IMR-90 (cell line): ENCODE data around the gene KLHL41. TPM values are rescaled to one million over a fixed set of nuclear protein-coding genes. Genes with fewer than 3 reads are reported as not detected.

Experiments used
- ATAC-seq: fragments of 200-7000 bp; cut with Tn5 transposase; 2 replicates; pipeline ENCODE4 v1.9.1; 2020; ENCODE audit warnings: low read depth, mild to moderate bottlenecking, moderate library complexity
- BruUV-seq: library from RNA; stranded (reverse); fragments of 400-500 nt; replicated peaks from 2 replicates; lab custom pipeline; 2021; lab: Mats Ljungman, UMichigan
- CTCF ChIA-PET: fragments of 300-600 bp; formaldehyde crosslinking; extraction: SDS; loops from one replicate; lab custom pipeline; 2021; ENCODE audit warnings: antibody characterized with exemption; lab: Yijun Ruan, JAX
- POLR2A ChIA-PET: fragments of 300-600 bp; sonication (Branson Sonifier 250); formaldehyde crosslinking; loops from one replicate; lab custom pipeline; 2022; ENCODE audit warnings: antibody characterized with exemption; ENCODE audit not compliant: unreplicated experiment; lab: Charles Lee
- DNase-seq: peaks from one replicate; pipeline ENCODE4 v3.0.0; 2013
- H2AFZ ChIP-seq: replicated peaks from 2 replicates; pipeline ENCODE3; 2013; ENCODE audit warnings: low read length, mild to moderate bottlenecking; ENCODE audit not compliant: poor library complexity
- H2AK5ac ChIP-seq: 2 replicates; pipeline ENCODE4 v1.6.1; 2013; ENCODE audit warnings: low read depth, low read length, inconsistent platforms
- H2AK9ac ChIP-seq: replicated peaks from 2 replicates; pipeline ENCODE3; 2013; ENCODE audit warnings: mild to moderate bottlenecking, low read depth, low read length, moderate library complexity; ENCODE audit not compliant: poor library complexity
- H2BK120ac ChIP-seq: 2 replicates; pipeline ENCODE4 v1.6.1; 2013; ENCODE audit warnings: low read depth, low read length, inconsistent platforms
- H2BK15ac ChIP-seq: 3 replicates; pipeline ENCODE4 v1.6.1; 2013; ENCODE audit warnings: low read depth, low read length, inconsistent platforms
- H2BK20ac ChIP-seq: 2 replicates; pipeline ENCODE4 v1.6.1; 2013; ENCODE audit warnings: low read depth, mild to moderate bottlenecking, inconsistent platforms, low read length, moderate library complexity
- H2BK5ac ChIP-seq: 2 replicates; pipeline ENCODE4 v1.6.1; 2013; ENCODE audit warnings: mild to moderate bottlenecking, low read depth, low read length, inconsistent platforms; ENCODE audit not compliant: poor library complexity, severe bottlenecking
- H3K14ac ChIP-seq: replicated peaks from 2 replicates; pipeline ENCODE4 v1.6.1; 2013; ENCODE audit warnings: low read depth, low read length, inconsistent platforms
- H3K18ac ChIP-seq: 2 replicates; pipeline ENCODE4 v1.6.1; 2013; ENCODE audit warnings: low read depth, low read length, control low read depth
- H3K23ac ChIP-seq: 2 replicates; pipeline ENCODE4 v1.6.1; 2013; ENCODE audit warnings: low read depth, low read length, inconsistent platforms
- H3K27ac ChIP-seq: 2 replicates; pipeline ENCODE4 v1.5.1; 2013; ENCODE audit warnings: mild to moderate bottlenecking, control low read depth, low read length; ENCODE audit not compliant: insufficient read depth
- H3K27me3 ChIP-seq: 2 replicates; pipeline ENCODE4 v1.6.1; 2013; ENCODE audit warnings: low read length; ENCODE audit not compliant: control insufficient read depth, insufficient read depth
- H3K36me3 ChIP-seq: 2 replicates; pipeline ENCODE4 v1.6.1; 2013; ENCODE audit warnings: low read length, mixed read lengths; ENCODE audit not compliant: control insufficient read depth, insufficient read depth
- H3K4ac ChIP-seq: 2 replicates; pipeline ENCODE4 v1.6.1; 2013; ENCODE audit warnings: low read depth, low read length, inconsistent platforms
- H3K4me1 ChIP-seq: 2 replicates; pipeline ENCODE4 v1.6.1; 2013; ENCODE audit warnings: low read length, mixed read lengths; ENCODE audit not compliant: control insufficient read depth, insufficient read depth
- H3K4me2 ChIP-seq: 2 replicates; pipeline ENCODE4 v1.6.1; 2013; ENCODE audit warnings: low read depth, mild to moderate bottlenecking, control low read depth, low read length, moderate library complexity
- H3K4me3 ChIP-seq: 2 replicates; pipeline ENCODE4 v1.5.1; 2013; ENCODE audit warnings: low read depth, mild to moderate bottlenecking, control low read depth, low read length, moderate library complexity; ENCODE audit not compliant: insufficient read depth
- H3K56ac ChIP-seq: 2 replicates; pipeline ENCODE4 v1.6.1; 2013; ENCODE audit warnings: low read length, inconsistent platforms; ENCODE audit not compliant: insufficient read depth; ENCODE audit errors: extremely low read depth
- H3K79me1 ChIP-seq, 2 experiments: 2 replicates each; pipeline ENCODE4 v1.6.1; 2013; ENCODE audit warnings: low read length in 2 of 2, inconsistent platforms in 1 of 2, low read depth in 1 of 2
- H3K9ac ChIP-seq: 2 replicates; pipeline ENCODE4 v1.6.1; 2013; ENCODE audit warnings: low read depth, low read length, control low read depth
- H3K9me1 ChIP-seq: 2 replicates; pipeline ENCODE4 v1.6.1; 2013; ENCODE audit warnings: low read length, inconsistent platforms; ENCODE audit not compliant: insufficient read depth
- H3K9me3 ChIP-seq: 2 replicates; pipeline ENCODE4 v1.6.1; 2013; ENCODE audit warnings: low read length; ENCODE audit not compliant: control insufficient read depth, insufficient read depth
- H4K20me1 ChIP-seq: 2 replicates; pipeline ENCODE4 v1.6.1; 2013; ENCODE audit warnings: low read length, inconsistent platforms; ENCODE audit not compliant: insufficient read depth
- H4K5ac ChIP-seq: 2 replicates; pipeline ENCODE4 v1.6.1; 2013; ENCODE audit warnings: mild to moderate bottlenecking, low read depth, low read length, control low read depth
- H4K8ac ChIP-seq, 2 experiments: 2 replicates each; pipeline ENCODE4 v1.6.1; 2013; ENCODE audit warnings: low read depth in 2 of 2, low read length in 2 of 2, control low read depth in 1 of 2, inconsistent platforms in 1 of 2
- H4K91ac ChIP-seq: 2 replicates; pipeline ENCODE4 v1.6.1; 2013; ENCODE audit warnings: low read depth, low read length, inconsistent platforms; ENCODE audit not compliant: insufficient read depth
- BHLHE40 ChIP-seq: fragments of 150-350 bp; IDR thresholded peaks from 2 replicates; pipeline ENCODE4 v1.6.1; 2016; ENCODE audit warnings: mild to moderate bottlenecking, low read depth, low read length
- CEBPB ChIP-seq: IDR thresholded peaks from 2 replicates; pipeline ENCODE4 v1.6.1; 2012; ENCODE audit warnings: low read depth, low read length, improper control_type of control experiment
- CHD1 ChIP-seq: IDR thresholded peaks from 2 replicates; pipeline ENCODE4 v1.6.1; 2012; ENCODE audit warnings: low read depth, low read length, improper control_type of control experiment
- FOS ChIP-seq: fragments of 150-350 bp; IDR thresholded peaks from 2 replicates; pipeline ENCODE4 v1.6.1; 2016; ENCODE audit warnings: low read depth, low read length
- MAFK ChIP-seq: IDR thresholded peaks from 2 replicates; pipeline ENCODE4 v1.6.1; 2012; ENCODE audit warnings: low read depth, low read length, improper control_type of control experiment
- MAZ ChIP-seq: IDR thresholded peaks from 2 replicates; pipeline ENCODE4 v1.6.1; 2012; ENCODE audit warnings: low read depth, mild to moderate bottlenecking, low read length, improper control_type of control experiment, moderate library complexity, borderline replicate concordance
- MXI1 ChIP-seq: IDR thresholded peaks from 2 replicates; pipeline ENCODE4 v1.6.1; 2012; ENCODE audit warnings: low read depth, mild to moderate bottlenecking, low read length, moderate library complexity, borderline replicate concordance
- NFE2L2 ChIP-seq: fragments of 150-350 bp; IDR thresholded peaks from 2 replicates; pipeline ENCODE4 v1.6.1; 2016; ENCODE audit warnings: low read depth, mild to moderate bottlenecking, low read length
- POLR2A ChIP-seq: IDR thresholded peaks from 2 replicates; pipeline ENCODE4 v1.6.1; 2012; ENCODE audit warnings: mild to moderate bottlenecking, low read depth, low read length
- RAD21 ChIP-seq: IDR thresholded peaks from 2 replicates; pipeline ENCODE4 v1.6.1; 2012; ENCODE audit warnings: low read length, improper control_type of control experiment
- RCOR1 ChIP-seq: IDR thresholded peaks from 2 replicates; pipeline ENCODE4 v1.6.1; 2012; ENCODE audit warnings: mild to moderate bottlenecking, low read length, improper control_type of control experiment; ENCODE audit not compliant: insufficient replicate concordance
- RFX5 ChIP-seq: IDR thresholded peaks from 2 replicates; pipeline ENCODE4 v1.8.0; 2012; ENCODE audit warnings: low read depth, mild to moderate bottlenecking, low read length, moderate library complexity
- SMC3 ChIP-seq: fragments of 150-350 bp; IDR thresholded peaks from 2 replicates; pipeline ENCODE4 v1.6.1; 2016; ENCODE audit warnings: low read depth, mild to moderate bottlenecking, antibody characterized with exemption, low read length, moderate library complexity
- WGBS, 2 experiments: methylation state at CpG; one replicate each; pipeline versions ENCODE4 v1.1.5 to v1.1.7; 2013; ENCODE audit warnings: missing lambda C conversion rate in 2 of 2; ENCODE audit not compliant: insufficient read length in 1 of 2; ENCODE audit errors: extremely low coverage in 2 of 2; 5-methylcytosine and 5-hydroxymethylcytosine counted together
- dilution Hi-C: fragments of 300-500 bp; cut with HindIII; formaldehyde crosslinking; loops from one replicate; pipeline ENCODE4 v1.14.3; 2018; ENCODE audit warnings: low sequenced_read_pairs; ENCODE audit not compliant: unreplicated experiment
- in situ Hi-C: fragments of 300-500 bp; cut with MboI; formaldehyde crosslinking; loops from 3 replicates; pipeline ENCODE4 v1.14.3; 2019; ENCODE audit warnings: low sequenced_read_pairs, inconsistent platforms, mixed read lengths
- intact Hi-C: fragments of 100-400 bp; cut with micrococcal nuclease; formaldehyde crosslinking; loops from 2 replicates; pipeline ENCODE4 v1.10.0; 2022
- polyA plus RNA-seq, 3 experiments: library from polyadenylated mRNA; depleted of rRNA; stranded (reverse); fragments of >200 nt; gene quantifications; 2 replicates each; pipeline ENCODE4 v1.2.3, GENCODE V29; 2012; ENCODE audit warnings: low replicate concordance in 1 of 3
- total RNA-seq: library from RNA; depleted of rRNA; stranded (reverse); fragments of >200 nt; gene quantifications from 2 replicates; pipeline ENCODE4 v1.2.3, GENCODE V29; 2012
- TF ChIP-seq, protein P1 (sequence below): fragments of 150-350 bp; IDR thresholded peaks from 2 replicates; pipeline ENCODE4 v1.6.1; 2017; ENCODE audit warnings: mild to moderate bottlenecking, antibody characterized with exemption, low read length, low read depth
- TF ChIP-seq, protein P2 (sequence below): conservative IDR thresholded peaks from 2 replicates; pipeline ENCODE4 v1.5.1; 2012; ENCODE audit warnings: mild to moderate bottlenecking, low read depth, low read length, improper control_type of control experiment
- TF ChIP-seq, protein P3 (sequence below): fragments of 150-350 bp; IDR thresholded peaks from 2 replicates; pipeline ENCODE4 v1.6.1; 2016; ENCODE audit warnings: low read depth, mild to moderate bottlenecking, low read length, moderate library complexity, borderline replicate concordance

The KLHL41 gene
- total and polyA plus RNA-seq, 2 of the 4 experiments (the other 2 are of a cell fraction) = 0.10 to 0.18 TPM

DNA sequence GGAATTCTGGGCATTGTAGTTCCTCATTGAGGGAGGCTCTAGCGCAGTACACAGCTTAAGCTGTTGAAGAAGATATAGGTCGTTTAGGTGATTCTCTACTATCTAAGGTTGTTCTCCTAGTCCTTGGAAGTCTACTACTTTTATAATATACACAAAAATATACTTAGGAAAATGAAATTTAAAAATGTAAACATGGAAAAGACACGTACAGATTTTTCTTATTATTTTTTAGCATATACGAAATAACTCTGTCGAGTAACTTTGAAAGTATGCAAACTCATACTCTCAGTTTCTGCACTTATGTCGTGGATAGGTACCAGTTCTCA is 64.4 kb downstream of the KLHL41 start:
- no peaks in the 10 kb centered on the region for H3K9me1 ChIP-seq
- ATAC-seq (no peak), DNase-seq (no peak)
- no peak overlapping the region for H3K4me2 ChIP-seq
- no peaks in the 10 kb centered on the region for H3K27me3 ChIP-seq
- dilution Hi-C loops (no loop called here), intact Hi-C loops (loop anchor here (10.0 kb wide), 1 partner anchor 221 kb away; the partner anchor contains the start of gene SSB), in situ Hi-C loops (no loop called here)
- H2BK120ac ChIP-seq = no peak overlapping the region
- H2BK5ac ChIP-seq = no peak overlapping the region
- no peak overlapping the region for H3K23ac ChIP-seq
- no peaks in the 10 kb centered on the region for H3K36me3 ChIP-seq
- H2AK5ac ChIP-seq = no peak overlapping the region
- H3K4ac ChIP-seq = no peak overlapping the region
- H3K14ac ChIP-seq = no peak overlapping the region
- TF ChIP-seq NFE2L2 (no peak), FOS (no peak), MXI1 (no peak), MAFK (no peak), MAZ (no peak), BHLHE40 (no peak), SMC3 (no peak), RFX5 (no peak), RAD21 (no peak), RCOR1 (no peak), CEBPB (no peak), POLR2A (no peak), CHD1 (no peak)
- TF ChIP-seq, protein P1, sequence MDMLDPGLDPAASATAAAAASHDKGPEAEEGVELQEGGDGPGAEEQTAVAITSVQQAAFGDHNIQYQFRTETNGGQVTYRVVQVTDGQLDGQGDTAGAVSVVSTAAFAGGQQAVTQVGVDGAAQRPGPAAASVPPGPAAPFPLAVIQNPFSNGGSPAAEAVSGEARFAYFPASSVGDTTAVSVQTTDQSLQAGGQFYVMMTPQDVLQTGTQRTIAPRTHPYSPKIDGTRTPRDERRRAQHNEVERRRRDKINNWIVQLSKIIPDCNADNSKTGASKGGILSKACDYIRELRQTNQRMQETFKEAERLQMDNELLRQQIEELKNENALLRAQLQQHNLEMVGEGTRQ = no peak
- TF ChIP-seq, protein P2, sequence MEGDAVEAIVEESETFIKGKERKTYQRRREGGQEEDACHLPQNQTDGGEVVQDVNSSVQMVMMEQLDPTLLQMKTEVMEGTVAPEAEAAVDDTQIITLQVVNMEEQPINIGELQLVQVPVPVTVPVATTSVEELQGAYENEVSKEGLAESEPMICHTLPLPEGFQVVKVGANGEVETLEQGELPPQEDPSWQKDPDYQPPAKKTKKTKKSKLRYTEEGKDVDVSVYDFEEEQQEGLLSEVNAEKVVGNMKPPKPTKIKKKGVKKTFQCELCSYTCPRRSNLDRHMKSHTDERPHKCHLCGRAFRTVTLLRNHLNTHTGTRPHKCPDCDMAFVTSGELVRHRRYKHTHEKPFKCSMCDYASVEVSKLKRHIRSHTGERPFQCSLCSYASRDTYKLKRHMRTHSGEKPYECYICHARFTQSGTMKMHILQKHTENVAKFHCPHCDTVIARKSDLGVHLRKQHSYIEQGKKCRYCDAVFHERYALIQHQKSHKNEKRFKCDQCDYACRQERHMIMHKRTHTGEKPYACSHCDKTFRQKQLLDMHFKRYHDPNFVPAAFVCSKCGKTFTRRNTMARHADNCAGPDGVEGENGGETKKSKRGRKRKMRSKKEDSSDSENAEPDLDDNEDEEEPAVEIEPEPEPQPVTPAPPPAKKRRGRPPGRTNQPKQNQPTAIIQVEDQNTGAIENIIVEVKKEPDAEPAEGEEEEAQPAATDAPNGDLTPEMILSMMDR = no peak
- TF ChIP-seq, protein P3, sequence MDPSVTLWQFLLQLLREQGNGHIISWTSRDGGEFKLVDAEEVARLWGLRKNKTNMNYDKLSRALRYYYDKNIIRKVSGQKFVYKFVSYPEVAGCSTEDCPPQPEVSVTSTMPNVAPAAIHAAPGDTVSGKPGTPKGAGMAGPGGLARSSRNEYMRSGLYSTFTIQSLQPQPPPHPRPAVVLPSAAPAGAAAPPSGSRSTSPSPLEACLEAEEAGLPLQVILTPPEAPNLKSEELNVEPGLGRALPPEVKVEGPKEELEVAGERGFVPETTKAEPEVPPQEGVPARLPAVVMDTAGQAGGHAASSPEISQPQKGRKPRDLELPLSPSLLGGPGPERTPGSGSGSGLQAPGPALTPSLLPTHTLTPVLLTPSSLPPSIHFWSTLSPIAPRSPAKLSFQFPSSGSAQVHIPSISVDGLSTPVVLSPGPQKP = no peak
- H2BK20ac ChIP-seq = no peak overlapping the region
- H3K79me1 ChIP-seq = peaks cover 0 to 19% of the 10 kb centered on the region in 2 experiments; a peak in 3 of 4 replicates
- no peak overlapping the region for H3K9ac ChIP-seq
- ChIA-PET POLR2A (no interaction called here), CTCF (no interaction called here)
- no peak overlapping the region for H4K5ac ChIP-seq
- WGBS, 2 experiments = no CpG with 5 or more reads among the region's 6 CpGs
- H3K4me1 ChIP-seq = no peaks in the 10 kb centered on the region
- no peak overlapping the region for H4K91ac ChIP-seq
- BruUV-seq = no TSS peak
- H3K18ac ChIP-seq = no peak overlapping the region
- no peak overlapping the region for H2AK9ac ChIP-seq
- H4K8ac ChIP-seq = no peak overlapping the region
- no peak overlapping the region for H3K56ac ChIP-seq
- peak overlapping the region; percentile 62; the same call in 1 of the 2 replicates for H3K4me3 ChIP-seq
- H4K20me1 ChIP-seq = no peaks in the 10 kb centered on the region
- no peaks in the 10 kb centered on the region for H3K9me3 ChIP-seq
- no peak overlapping the region for H2BK15ac ChIP-seq
- no peak overlapping the region for H3K27ac ChIP-seq
- peak overlapping the region; percentile 94 for H2AFZ ChIP-seq
